Right lobe of liver (tissue), 4 donors: Measurements from ENCODE around the gene MAMSTR.
"Not testable (repeated sequence)": the region's sequence is repeated elsewhere in the genome, so short reads cannot be mapped to it uniquely, and the experiment has no call there.

ENCODE experiments used
- CTCF ChIP-seq, 4 donors: fragments of 200-600 bp in 3 of 4; fragments of 450-650 bp in 1 of 4; IDR thresholded peaks; one replicate each; pipeline versions ENCODE4 v1.5.1 to v1.8.0; 2016 to 2022; ENCODE audit warnings: antibody characterized with exemption in 4 of 4, mild to moderate bottlenecking in 2 of 4
- POLR2A ChIP-seq: fragments of 450-650 bp; IDR thresholded peaks from one replicate; pipeline ENCODE4 v1.6.1; 2017; ENCODE audit warnings: antibody characterized with exemption, mild to moderate bottlenecking
- donor health status: DM: no; HTN: no; CAD: no.
- donor health status: DM: no; HTN: no; CAD: no.
- donor health status: DM: no; HTN: yes; CAD: no.

DNA sequence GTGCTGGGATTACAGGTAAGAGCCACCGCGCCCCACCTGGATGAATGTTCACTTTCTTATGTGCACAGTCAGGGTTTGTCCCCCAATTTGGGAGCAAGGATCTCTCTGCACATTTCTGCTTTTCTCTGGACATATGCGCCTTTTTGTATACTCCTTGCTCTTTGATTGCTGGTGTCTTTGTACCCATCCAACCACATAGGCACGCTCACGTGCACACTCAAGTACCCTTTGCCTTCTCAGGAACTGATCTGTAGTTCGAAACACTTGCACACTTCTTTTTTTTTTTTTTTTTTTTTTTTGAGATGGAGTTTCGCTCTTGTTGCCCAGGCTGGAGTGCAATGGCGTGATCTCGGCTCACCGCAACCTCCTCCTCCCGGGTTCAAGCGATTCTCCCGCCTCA, 1.4 kb downstream of the MAMSTR start:
- not testable (repeated sequence) for TF ChIP-seq CTCF (IDR thresholded peaks at IDR 0.05); POLR2A
